Adipocyte (in vitro differentiated cells): Measurements from ENCODE around the gene PIK3C3.
A peak's percentile ranks its signal among the peaks of the same experiment; 100 is the strongest.
"Not testable (repeated sequence)": the region's sequence is repeated elsewhere in the genome, so short reads cannot be mapped to it uniquely, and the experiment has no call there.

ENCODE experiments used
- DNase-seq: peaks from one replicate; pipeline ENCODE4 v3.0.0-alpha.2; 2015; ENCODE audit warnings: low read depth
- H3K27me3 ChIP-seq: replicated peaks from 2 replicates; pipeline ENCODE4 v1.7.0; 2013; ENCODE audit warnings: mild to moderate bottlenecking, low read length, moderate library complexity; ENCODE audit not compliant: control insufficient read depth, insufficient read depth
- H3K36me3 ChIP-seq: 2 replicates; pipeline ENCODE4 v1.7.0; 2013; ENCODE audit warnings: low read length, mild to moderate bottlenecking, moderate library complexity; ENCODE audit not compliant: control insufficient read depth, insufficient read depth, severe bottlenecking
- H3K4me1 ChIP-seq: 2 replicates; pipeline ENCODE4 v1.7.0; 2013; ENCODE audit warnings: mild to moderate bottlenecking, low read length, moderate library complexity; ENCODE audit not compliant: control insufficient read depth, insufficient read depth
- H3K4me3 ChIP-seq: 2 replicates; pipeline ENCODE4 v1.7.0; 2013; ENCODE audit warnings: mild to moderate bottlenecking, low read length, moderate library complexity
- H3K9ac ChIP-seq: 2 replicates; pipeline ENCODE4 v1.7.0; 2013; ENCODE audit warnings: mild to moderate bottlenecking, low read length, moderate library complexity
- H3K9me3 ChIP-seq: 2 replicates; pipeline ENCODE4 v1.7.0; 2013; ENCODE audit warnings: mild to moderate bottlenecking, low read length, moderate library complexity; ENCODE audit not compliant: control insufficient read depth

Gene PIK3C3

GRCh38 chr18:42106784-42107183 is 151.8 kb downstream of the PIK3C3 start:
- no peak for DNase-seq
- H3K36me3 ChIP-seq: no peaks in the 10 kb centered on the region
- H3K4me3 ChIP-seq: no peak overlapping the region
- no peaks in the 10 kb centered on the region for H3K27me3 ChIP-seq
- no peaks in the 10 kb centered on the region for H3K9me3 ChIP-seq
- H3K9ac ChIP-seq: no peak overlapping the region
- no peaks in the 10 kb centered on the region for H3K4me1 ChIP-seq

DNA sequence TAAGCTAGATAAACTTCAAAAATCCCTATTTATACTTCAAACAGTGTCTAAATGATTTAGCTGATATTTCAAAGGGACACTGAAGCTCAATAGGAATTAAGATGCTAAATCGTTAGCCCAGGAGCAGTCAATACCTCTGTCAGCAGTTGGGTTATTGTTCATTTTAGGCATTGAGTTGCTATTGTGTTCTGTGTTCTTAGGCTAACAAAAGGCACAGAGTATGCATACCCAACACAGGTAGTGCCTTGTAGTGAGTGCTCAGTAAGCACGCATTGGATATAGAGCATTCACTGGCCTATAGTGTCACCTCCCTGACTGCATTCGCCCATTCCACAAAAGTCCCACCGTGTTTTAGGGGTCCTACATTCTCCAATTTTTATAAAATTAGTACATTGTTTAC is 152.3 kb downstream of the PIK3C3 start:
- no peaks in the 10 kb centered on the region for H3K4me1 ChIP-seq
- no peak overlapping the region for H3K4me3 ChIP-seq
- H3K9ac ChIP-seq: no peak overlapping the region
- H3K9me3 ChIP-seq: no peaks in the 10 kb centered on the region
- H3K27me3 ChIP-seq: no peaks in the 10 kb centered on the region
- no peak for DNase-seq
- H3K36me3 ChIP-seq: no peaks in the 10 kb centered on the region

GRCh38 chr18:42107691-42108450 is 152.8 kb downstream of the PIK3C3 start:
- no peak for DNase-seq
- Histone ChIP-seq H3K9ac (no peak overlapping the region), H3K27me3 (no peaks in the 10 kb centered on the region), H3K36me3 (no peaks in the 10 kb centered on the region), H3K4me3 (no peak overlapping the region), H3K9me3 (no peaks in the 10 kb centered on the region), H3K4me1 (peaks cover 2% of the 10 kb centered on the region)

- not testable (repeated sequence) for DNase-seq, H3K36me3 ChIP-seq, H3K4me3 ChIP-seq, H3K9me3 ChIP-seq, H3K9ac ChIP-seq, H3K27me3 ChIP-seq
- peaks cover 14% of the 10 kb centered on the region for H3K4me1 ChIP-seq
Measured at GRCh38 chr18:42112147-42112546, 157.1 kb downstream of the PIK3C3 start.

DNA sequence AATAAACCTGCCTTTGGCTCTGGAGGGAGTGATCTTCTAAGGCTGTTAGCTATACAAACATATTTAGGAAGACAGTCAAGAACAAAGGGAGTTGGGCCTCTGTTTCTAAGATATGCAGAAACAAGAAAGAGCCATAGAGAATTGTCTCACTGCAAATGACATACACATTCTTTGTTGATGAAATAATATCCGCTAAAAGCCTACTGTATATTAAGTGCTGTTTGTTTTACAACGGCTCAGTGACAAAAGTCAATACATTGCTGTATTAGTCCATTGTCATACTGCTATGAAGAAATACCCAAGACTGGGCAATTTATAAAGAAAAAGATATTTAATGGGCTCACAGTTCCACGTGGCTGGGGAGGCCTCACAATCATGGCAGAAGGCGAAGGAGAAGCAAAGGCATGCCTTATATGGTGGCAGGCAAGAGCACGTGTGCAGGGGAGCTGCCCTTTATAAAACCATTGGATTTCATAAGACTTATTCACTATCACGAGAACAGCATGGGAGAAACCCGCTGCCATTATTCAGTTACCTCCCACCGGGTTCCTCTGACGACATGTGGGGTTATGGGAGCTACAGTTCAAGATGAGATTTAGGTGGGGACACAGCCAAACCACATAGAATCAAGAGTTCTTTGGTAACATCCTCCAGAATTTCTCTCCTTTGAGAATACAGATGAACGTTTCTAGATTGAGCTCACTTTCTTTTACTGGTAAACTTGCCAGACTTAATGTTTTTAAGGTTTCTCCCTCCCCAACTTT is 157.8 kb downstream of the PIK3C3 start:
- Histone ChIP-seq H3K27me3 (no peaks in the 10 kb centered on the region), H3K9ac (peak overlapping the region; percentile 69), H3K4me3 (no peak overlapping the region), H3K4me1 (peaks cover 14% of the 10 kb centered on the region), H3K9me3 (no peaks in the 10 kb centered on the region), H3K36me3 (no peaks in the 10 kb centered on the region)
- DNase-seq: no peak

DNA sequence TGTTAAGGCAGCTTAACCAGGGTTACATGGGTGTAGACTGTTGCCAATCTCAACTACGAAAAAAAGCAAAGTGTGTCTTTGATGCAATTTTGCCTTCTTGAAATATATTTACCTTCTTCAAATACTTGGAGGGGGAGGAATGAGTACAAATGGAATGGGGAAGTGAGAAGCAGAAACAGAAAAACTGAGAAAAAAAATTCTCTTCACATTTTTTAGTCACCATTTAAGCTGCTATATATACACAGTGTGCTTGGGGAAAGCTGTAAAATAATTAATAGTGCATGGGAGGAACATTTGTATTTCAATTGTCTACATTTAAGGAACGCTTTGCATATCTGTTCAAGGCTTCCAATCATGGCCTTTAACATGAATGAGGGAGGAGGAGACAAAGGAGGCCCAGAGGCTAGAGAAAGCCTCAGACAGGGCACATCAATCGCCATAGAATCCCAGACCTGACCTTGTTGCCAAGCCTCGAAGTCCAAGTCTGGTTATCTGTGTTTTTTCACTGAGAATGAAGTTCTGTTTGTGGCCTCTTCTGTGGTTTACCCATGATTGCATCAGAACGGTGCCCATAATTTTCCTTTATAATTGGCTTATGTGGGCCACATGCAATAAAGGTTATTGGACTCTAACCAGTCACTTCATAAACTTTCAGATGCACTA is 158.6 kb downstream of the PIK3C3 start:
- Histone ChIP-seq H3K9me3 (no peaks in the 10 kb centered on the region), H3K36me3 (no peaks in the 10 kb centered on the region), H3K4me1 (peaks cover 14% of the 10 kb centered on the region), H3K9ac (peak overlapping the region; percentile 69), H3K4me3 (no peak overlapping the region), H3K27me3 (no peaks in the 10 kb centered on the region)
- DNase-seq: peak; percentile 72

GRCh38 chr18:42114310-42114943 is 159.4 kb downstream of the PIK3C3 start:
- no peaks in the 10 kb centered on the region for H3K27me3 ChIP-seq
- H3K36me3 ChIP-seq: no peaks in the 10 kb centered on the region
- H3K9ac ChIP-seq: peak overlapping the region; percentile 69
- DNase-seq: peak; percentile 95
- H3K4me1 ChIP-seq: peaks cover 14% of the 10 kb centered on the region
- no peak overlapping the region for H3K4me3 ChIP-seq
- H3K9me3 ChIP-seq: no peaks in the 10 kb centered on the region

DNA sequence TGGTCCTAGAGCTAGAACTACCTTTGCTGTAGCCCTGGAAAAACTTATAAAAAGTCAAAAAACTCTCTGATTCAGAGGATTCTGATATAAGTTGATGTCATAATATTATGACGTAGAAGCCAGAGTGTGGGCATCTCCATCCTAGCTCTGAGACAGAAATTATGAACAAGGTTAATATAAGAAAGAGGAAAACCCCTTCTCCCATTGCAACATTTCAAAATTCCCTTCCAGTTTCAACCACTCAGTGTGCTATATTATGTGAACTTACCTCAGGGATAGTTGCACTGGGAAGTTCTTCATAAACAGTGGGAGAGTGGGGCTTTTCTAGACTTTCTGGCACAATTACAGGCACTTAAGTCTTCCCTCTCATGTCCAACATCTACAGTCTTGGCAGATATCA is 171.6 kb downstream of the PIK3C3 start:
- no peaks in the 10 kb centered on the region for H3K36me3 ChIP-seq
- no peaks in the 10 kb centered on the region for H3K9me3 ChIP-seq
- no peak overlapping the region for H3K4me3 ChIP-seq
- no peaks in the 10 kb centered on the region for H3K27me3 ChIP-seq
- H3K9ac ChIP-seq: no peak overlapping the region
- no peak for DNase-seq
- no peaks in the 10 kb centered on the region for H3K4me1 ChIP-seq

DNA sequence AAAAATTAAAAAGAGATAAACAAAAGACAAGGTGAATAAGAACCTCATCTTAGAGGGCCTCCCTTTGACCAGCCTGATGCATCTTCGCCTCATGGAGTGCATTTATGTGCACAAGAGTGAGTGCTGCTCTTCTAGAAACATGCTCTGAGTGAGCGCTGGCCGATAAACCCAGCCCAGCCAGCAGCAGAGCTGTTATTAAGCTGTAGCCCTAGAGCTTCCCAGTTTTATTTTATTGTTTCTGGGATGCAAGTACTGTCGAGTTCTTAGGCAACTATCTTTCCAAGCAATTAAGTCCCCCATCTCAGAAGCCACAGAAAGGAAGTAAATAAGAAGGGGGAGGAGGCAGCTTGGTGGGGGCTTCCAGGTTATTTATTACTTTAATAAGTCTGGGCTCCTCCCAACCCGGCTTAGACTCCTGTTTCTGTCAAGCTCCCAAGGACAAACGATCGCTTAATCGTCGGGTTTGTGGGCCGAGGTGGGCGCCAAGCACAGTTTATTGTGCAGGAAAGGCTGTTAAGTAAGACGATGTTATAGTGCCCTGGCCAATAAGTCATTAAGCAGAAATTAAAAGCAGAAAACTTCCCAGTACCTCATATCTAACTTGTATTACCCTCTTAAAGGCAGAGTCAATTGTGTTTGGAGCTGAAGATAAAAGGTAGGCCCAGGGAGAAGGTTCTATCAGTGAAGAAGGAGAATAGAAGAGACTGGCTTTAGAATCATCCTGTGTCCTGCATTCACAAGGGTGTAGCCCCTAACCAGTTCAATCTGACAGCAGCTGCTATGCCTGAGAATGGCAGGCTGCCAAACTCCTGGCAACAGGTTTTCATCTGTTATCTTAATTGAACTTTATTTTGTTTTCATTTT is 176.3 kb downstream of the PIK3C3 start:
- Histone ChIP-seq H3K27me3 (no peaks in the 10 kb centered on the region), H3K4me1 (no peaks in the 10 kb centered on the region), H3K9me3 (no peaks in the 10 kb centered on the region), H3K36me3 (no peaks in the 10 kb centered on the region), H3K4me3 (no peak overlapping the region), H3K9ac (no peak overlapping the region)
- DNase-seq: no peak

DNA sequence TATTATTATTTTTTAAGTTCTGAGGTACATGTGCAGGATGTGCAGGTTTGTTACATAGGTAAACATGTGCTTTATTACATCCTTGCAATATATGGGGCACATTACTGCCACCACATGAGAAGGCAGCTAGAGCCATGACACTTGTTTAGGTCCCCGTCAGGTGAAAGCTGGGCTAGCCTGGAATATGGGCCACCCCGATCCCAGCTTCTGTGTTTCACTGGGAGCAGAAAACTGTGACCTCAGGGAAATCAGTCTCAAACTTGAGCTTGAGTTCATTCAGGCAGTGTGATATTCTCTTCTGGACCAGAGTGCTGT is 176.9 kb downstream of the PIK3C3 start:
- no peaks in the 10 kb centered on the region for H3K36me3 ChIP-seq
- no peaks in the 10 kb centered on the region for H3K9me3 ChIP-seq
- no peaks in the 10 kb centered on the region for H3K4me1 ChIP-seq
- H3K27me3 ChIP-seq: no peaks in the 10 kb centered on the region
- H3K9ac ChIP-seq: no peak overlapping the region
- no peak overlapping the region for H3K4me3 ChIP-seq
- DNase-seq: no peak
